Measurements from ENCODE around the gene EN2.

EN2 gene

DNA sequence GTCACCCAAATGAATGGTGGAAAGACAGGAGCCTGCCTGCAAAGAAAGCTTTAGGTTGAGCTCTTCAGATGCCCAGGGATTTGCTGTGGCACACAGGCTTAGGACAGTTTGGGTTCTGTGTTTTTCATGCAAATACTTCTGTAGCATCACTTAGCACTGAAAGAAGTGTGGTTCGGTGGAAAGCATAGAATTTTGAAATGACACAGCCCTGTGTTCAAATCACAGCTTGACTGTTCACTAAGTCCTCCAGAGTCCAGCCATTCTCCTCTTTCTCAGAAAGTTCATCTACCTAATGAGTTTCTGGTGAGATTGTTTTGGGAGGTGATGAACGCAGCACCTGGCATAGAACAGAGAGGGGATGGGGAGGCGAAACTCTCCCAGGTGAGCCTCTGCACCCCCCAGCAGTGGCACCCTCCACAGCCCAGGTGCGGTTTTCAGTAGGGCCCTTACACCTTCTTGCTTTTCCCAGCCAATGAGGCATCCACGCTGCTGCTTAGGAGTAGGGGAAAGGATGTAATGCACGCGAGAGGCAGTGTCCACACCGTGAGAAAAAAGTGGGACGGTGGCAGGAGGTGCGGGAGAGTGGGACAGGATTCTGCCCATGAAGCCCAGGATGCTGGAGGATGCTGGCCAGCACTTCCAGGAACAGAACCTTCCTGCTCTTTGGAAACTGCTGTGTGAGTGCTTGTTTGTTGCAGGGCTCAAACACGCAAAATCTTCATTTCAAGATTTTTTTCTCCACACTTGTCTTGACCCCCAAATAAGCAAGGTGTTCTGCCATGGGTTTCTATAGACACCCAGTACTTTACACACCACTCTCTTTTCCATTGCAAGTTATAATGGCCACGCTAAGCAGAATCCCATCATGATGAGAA is 11.6 kb downstream of the EN2 start:
- no peak for DNase-seq (ENCODE audit: low read depth in 2 of 2)
- TF ChIP-seq, protein P1, sequence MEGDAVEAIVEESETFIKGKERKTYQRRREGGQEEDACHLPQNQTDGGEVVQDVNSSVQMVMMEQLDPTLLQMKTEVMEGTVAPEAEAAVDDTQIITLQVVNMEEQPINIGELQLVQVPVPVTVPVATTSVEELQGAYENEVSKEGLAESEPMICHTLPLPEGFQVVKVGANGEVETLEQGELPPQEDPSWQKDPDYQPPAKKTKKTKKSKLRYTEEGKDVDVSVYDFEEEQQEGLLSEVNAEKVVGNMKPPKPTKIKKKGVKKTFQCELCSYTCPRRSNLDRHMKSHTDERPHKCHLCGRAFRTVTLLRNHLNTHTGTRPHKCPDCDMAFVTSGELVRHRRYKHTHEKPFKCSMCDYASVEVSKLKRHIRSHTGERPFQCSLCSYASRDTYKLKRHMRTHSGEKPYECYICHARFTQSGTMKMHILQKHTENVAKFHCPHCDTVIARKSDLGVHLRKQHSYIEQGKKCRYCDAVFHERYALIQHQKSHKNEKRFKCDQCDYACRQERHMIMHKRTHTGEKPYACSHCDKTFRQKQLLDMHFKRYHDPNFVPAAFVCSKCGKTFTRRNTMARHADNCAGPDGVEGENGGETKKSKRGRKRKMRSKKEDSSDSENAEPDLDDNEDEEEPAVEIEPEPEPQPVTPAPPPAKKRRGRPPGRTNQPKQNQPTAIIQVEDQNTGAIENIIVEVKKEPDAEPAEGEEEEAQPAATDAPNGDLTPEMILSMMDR (IDR thresholded peaks at IDR 0.05; ENCODE audit: low read depth, low read length): no peak
- H3K4me3 ChIP-seq (replicated peaks in 1 of 2; ENCODE audit: low read depth in 2 of 2, low read length in 2 of 2): no peak overlapping the region

DNA sequence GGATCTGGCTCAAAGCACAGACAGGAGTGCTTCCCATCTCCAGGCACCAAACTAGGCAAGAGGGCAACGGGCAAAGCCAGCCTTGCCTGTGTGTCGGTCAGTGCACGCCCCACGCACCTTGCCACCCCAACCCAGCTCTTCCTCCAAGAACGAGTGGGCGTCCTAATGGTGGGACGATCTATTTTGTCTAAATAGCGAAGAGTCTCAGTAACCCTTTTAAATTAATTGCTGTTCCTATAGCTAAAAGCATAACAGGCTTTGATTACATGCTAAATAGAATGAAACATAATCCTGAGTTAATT is 12.2 kb downstream of the EN2 start:
- DNase-seq (ENCODE audit: low read depth in 2 of 2): no peak
- no peak overlapping the region for H3K4me3 ChIP-seq (replicated peaks in 1 of 2; ENCODE audit: low read depth in 2 of 2, low read length in 2 of 2)
- TF ChIP-seq, protein P1 (IDR thresholded peaks at IDR 0.05; ENCODE audit: low read depth, low read length): no peak

DNA sequence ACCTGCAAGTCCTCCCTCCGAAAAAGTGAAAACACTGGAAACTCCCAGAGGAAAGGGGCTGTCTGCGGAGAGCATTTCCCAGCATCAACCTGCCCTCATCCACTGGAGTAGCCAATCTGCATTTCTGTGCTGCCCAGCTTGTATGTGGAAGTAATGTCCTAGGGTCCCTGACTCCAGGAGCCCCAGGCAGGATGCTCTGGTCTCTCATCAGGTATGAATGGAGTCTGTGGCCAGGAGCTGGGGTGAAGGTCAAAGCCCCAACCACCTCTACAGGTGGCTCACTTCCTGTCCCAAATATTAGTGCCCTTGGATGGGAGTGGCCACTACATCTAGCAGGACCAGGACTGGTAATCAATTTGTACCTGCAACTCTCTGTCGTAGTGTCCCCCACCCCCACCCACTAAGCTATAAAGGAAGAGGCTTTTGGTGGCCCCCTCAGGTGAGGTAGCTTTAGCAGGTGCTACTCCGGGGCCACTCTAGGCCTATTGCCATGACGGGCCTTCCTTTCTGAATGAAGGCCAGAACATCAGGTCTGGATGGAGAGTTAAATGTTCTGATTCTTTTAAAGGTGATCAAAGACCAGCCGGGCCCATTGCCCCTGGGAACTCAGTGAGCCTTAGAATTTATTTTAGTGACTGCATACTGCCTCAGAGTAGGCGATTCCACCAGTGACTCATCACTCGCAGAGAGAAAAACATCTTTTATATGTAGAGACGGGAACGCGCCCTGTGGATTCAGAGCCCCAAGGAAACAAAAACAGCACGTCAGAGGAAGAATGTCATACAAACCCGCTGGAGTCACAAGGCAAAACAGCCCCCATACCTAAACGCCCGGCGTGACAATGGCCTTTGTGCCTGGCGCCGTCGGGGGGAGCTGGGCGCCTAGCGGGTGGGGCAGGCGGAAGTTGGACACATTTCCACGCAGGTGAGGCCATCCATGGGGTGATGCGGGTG is 13.0 kb downstream of the EN2 start:
- H3K4me3 ChIP-seq (replicated peaks in 1 of 2; ENCODE audit: low read depth in 2 of 2, low read length in 2 of 2): no peak overlapping the region
- DNase-seq (ENCODE audit: low read depth in 2 of 2): peak in 1 of 2 donors; percentile 19
- TF ChIP-seq, protein P1 (IDR thresholded peaks at IDR 0.05; ENCODE audit: low read depth, low read length): no peak

DNA sequence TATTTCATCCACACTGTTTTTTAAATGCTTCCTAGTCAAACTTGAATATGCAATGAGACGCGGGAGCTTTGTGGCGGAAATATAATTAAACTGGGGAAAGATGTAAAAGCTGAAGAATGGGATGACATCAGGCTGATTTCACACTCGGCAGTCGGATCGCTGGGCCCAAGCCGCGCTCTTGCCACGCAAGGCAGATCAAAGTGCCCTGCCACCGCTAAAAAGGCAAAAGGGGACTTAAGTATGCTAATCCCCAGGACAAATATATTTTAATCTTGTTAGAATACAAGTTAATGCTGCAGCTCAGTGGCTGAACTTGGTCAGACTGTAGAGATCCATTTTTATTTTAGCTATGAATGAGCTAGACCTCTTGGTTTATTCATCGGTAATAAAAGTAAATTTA is 13.8 kb downstream of the EN2 start:
- no peak overlapping the region for H3K4me3 ChIP-seq (replicated peaks in 1 of 2; ENCODE audit: low read depth in 2 of 2, low read length in 2 of 2)
- TF ChIP-seq, protein P1 (IDR thresholded peaks at IDR 0.05; ENCODE audit: low read depth, low read length): no peak
- no peak for DNase-seq (ENCODE audit: low read depth in 2 of 2)

DNA sequence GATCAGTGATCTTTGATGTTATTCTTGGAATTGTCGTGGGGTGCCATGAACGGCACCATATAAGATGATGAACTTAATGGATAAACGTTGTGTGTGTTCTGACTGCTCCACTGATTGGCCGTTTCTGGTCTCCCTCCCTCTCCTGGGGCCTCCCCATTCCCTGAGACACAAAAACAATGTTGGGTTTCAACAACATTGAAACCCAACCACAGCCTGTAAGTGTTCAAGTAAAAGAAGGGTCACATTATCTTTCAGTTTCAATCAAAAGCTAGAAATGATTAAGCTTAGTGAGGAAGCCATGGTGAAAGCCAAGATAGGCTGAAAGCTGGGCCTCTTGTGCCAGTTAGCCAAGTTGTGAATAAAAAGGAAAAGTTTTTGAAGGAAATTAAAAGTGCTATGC is 19.5 kb downstream of the EN2 start:
- TF ChIP-seq, protein P1 (IDR thresholded peaks at IDR 0.05; ENCODE audit: low read depth, low read length): no peak
- H3K4me3 ChIP-seq (replicated peaks in 1 of 2; ENCODE audit: low read depth in 2 of 2, low read length in 2 of 2): no peak overlapping the region
- no peak for DNase-seq (ENCODE audit: low read depth in 2 of 2)

DNA sequence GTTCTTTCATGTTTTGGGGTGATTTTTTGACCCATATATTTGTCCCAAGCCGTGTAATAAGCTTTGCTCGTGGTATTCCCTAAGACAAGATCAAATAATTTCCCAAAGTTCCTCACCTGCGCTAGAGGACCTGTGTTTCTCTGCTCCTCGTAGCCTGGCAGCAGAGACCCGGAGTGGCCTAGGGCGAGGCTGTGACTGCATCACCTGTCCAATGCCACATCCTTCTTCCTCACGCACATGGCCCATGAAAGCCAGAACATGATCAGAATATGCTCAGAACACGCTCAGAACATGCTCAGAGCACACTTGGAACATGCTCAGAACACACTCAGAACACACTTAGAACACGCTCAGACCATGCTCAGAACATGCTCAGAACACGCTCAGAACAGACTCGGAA is 23.8 kb downstream of the EN2 start:
- DNase-seq (ENCODE audit: low read depth in 2 of 2): no peak
- no peak overlapping the region for H3K4me3 ChIP-seq (replicated peaks in 1 of 2; ENCODE audit: low read depth in 2 of 2, low read length in 2 of 2)
- TF ChIP-seq, protein P1 (IDR thresholded peaks at IDR 0.05; ENCODE audit: low read depth, low read length): no peak

All from cardiac fibroblast (primary cell).